NCI-H69 (cell line): ENCODE data around the gene ZFAND2B.

Experiments used
- DNase-seq: peaks from one replicate; lab custom pipeline; 2025; lab: John Stamatoyannopoulos, UW

The ZFAND2B gene

DNA sequence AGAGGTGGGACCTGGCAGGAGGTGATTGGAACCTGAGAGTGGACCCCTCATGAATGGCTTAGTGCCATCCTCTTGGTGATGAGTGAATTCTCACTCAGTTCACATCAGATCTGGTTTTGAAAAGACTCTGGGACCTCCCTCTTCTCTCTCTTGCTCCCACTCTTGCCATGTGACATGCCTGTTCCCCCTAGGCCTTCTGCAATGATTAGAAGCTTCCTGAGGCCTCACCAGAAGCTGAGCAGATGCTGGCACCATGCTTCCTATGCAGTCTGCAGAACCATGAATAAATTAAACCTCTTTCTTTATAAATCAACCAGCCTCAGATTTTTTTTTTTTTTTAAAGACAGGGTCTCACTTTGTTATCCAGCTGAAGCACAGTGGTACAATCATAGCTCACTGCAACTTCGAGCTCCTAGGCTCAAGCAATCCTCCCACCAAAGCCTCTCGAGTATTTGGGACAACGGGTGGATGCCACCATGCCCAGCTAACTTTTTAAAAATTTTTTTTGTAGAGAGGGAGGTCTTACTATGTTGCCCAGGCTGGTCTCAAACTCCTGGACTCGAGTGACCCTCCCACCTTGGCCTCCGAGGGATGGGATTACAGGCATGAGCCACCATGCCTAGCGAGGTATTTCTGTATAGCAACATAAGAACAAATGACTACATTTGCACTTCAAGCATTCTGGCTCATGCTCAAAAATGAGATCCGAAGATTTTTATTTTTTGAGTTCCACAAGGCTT lies 2.0 kb upstream of the ZFAND2B start:
- no peak for DNase-seq

DNA sequence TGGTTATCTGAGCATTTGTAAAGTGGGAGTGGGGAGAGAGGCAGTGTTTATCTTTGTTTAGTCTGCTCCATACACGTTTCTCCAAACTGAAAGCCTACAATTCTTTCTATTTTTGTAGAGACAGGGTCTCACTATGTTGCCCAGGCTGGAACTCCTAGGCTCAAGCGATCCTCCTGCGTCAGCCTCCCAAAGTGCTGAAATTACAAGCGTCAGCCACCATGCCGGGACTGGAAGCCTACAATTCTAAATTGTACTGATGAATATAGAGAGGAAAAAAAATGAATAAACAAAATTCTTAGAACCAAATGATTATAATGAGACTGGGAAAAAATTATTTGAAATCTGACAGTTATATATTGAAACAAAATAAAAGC lies 1.4 kb upstream of the ZFAND2B start:
- no peak for DNase-seq

DNA sequence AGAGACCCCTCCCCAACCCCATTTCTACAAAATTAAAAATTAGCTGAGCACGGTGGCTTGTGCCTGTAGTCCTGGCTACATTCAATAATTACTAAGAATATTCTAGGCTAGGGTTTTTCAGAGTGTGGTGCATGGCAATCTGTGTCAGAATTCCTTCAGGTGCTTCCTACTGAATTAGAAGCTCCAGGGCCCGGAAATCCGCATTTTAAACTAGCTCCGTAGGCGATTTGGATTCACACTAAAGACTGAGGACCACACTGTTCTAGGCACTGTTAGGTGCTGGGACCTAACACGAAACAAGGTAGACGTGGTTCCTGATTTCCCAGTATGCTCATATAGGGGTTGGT lies 628 bp upstream of the ZFAND2B start:
- no peak for DNase-seq

DNA sequence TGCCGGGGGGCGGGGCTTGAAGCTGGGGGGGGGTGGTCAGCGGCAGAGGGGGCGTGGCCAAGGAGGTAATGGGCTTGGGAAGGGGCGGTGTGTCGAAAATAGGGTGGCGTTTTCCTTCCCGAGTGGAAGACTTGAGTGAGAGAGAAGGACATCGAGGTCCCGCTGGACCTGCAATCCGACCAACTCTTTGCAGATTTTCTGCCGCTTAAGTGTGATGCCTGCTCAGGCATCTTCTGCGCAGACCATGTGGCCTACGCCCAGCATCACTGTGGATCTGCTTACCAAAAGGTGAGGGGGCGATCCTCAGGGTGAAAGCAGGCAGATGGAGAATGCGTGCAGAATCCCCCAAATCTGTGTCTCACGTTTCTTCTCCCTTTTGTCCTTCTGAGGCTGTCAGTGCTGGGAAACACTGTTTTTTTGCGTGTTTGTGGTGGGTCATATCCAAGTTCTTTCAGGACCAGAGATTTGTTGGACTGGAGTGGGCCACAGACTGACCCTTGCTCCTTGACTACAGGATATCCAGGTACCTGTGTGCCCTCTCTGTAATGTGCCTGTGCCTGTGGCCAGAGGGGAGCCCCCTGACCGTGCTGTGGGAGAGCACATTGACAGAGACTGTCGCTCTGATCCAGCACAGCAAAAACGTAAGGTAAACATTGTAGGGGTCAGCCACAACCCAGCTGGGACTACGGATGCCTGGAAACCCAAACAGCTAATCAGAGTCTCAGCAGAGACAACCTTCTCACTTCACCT lies 727 bp downstream of the ZFAND2B start:
- DNase-seq, result no peak

DNA sequence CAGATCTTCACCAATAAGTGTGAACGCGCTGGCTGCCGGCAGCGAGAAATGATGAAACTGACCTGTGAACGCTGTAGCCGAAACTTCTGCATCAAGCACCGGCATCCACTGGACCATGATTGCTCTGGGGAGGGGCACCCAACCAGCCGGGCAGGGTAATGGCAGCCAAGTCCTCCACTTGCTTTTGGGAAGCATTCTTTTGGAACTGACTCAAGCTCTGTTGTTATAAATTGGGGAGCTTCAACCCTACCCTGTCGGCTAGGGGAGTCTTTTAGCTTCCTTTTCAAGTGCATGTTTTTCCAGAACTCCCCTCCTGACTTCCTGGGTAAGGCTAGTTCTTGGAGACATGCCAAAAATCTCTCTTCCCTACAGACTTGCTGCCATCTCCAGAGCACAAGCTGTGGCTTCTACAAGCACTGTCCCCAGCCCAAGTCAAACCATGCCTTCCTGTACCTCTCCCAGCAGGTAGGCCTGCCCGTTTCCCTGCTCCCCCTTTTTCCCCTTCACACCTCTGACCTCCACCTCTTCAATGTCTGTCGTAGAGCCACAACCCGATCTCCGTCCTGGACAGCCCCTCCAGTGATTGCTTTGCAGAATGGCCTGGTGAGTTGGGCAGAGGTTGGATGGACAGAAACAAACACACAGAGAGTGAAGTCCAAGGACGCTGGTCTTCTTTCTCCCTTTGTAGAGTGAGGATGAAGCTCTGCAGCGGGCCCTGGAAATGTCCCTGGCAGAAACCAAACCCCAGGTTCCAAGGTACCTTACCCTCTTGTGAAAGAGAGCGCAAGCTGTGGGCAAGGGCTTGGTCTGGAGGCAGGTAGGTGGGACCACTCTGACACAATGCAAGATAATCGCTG lies 1.5 kb downstream of the ZFAND2B start:
- DNase-seq, result peak; percentile 50

DNA sequence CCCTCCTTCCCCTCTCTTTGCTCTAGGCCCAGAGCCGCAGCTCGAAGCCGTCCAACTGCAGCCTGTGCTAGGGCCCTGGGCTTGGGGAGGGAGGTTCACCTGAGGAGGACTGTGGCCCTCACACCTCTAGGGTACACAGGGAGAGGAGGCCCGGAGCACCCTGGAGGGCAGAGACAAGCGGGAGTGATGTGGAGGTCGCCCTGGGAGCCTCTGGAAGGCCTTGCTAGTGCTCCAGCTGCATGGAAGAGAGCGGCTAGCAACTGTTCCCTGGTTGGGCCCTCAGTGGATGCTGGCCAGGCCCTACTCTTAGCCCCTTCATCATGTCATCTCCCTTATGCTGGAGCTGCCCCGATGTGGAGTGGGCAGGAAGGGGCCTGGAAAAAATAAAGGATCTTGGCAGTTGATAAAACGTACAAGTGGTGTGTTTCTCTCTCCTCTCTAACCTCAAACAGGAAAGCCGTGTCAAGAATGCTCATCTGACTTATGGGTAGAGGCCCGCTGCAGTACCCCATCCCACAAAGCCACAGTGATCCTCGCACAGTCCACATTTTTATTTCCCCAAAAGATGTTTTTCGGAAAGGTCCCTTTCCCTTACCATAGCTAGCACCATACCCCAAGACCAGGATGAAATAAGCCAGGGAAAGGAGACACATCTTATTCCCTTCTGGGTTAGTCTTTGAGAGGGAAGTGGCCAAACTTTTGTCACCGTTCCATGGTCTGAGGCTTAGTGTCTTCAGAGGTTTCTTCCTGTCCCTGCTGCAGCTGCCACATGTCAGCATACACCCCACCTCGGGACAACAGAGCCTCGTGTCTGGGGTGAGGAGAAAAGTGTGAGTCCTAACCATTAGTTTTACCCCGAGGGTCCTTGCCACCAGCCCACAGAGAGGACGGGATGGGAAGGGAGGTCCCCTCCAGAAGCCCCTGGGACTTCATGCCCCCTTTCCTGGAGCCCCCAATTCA lies 2.9 kb downstream of the ZFAND2B start:
- DNase-seq, result no peak

DNA sequence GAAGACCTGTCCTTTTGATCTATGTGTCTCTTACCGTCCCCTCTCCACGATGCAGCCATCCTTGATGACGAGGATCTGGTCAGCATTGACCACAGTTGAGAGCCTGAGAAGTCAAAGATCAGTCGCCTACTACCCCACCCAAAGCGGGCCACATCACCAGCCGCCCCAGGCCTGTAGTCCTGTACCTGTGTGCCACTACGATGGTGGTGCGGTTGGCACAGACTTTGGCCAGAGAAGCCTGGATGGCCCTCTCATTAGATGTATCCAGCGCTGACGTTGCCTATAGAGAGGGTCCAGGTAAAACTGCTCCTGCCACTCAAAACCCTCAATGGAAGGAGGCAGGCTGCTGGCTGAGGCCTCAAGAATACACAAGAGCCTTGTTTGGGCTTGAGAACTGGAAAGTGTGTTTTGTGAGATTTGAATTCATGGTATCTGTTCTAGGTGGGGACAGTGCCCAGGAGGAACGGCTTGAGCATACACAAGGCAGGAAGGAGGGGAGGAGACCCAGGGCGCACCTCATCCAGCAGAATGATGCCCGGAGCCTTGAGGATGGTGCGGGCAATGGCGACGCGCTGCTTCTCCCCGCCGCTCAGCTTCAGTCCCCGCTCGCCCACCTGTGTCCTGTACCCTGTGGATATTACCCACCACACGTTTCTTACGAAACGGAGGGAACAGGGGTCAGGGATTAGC lies 3.8 kb downstream of the ZFAND2B start:
- DNase-seq, result no peak

DNA sequence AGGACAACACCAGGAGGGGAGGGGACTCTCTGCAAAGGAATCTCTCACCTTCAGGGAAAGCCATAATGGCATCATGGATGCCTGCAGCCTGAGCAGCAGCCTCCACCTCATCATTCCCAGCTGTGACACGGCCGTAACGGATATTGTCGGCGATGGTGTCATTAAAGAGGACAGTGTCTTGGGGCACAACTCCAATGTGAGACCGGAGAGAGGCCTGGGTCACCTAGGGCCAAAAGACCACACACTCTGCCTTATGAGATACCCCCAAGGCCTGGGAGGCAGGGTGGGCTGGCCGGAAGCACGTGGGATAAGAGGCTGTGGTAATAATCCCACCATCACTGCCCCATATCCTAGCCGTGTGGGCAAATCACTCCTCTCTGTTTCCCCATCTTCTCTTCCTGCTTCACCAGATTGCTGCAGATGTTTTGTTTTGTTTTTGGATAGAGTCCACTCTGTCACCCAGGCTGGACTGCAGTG lies 4.3 kb downstream of the ZFAND2B start:
- no peak for DNase-seq

DNA sequence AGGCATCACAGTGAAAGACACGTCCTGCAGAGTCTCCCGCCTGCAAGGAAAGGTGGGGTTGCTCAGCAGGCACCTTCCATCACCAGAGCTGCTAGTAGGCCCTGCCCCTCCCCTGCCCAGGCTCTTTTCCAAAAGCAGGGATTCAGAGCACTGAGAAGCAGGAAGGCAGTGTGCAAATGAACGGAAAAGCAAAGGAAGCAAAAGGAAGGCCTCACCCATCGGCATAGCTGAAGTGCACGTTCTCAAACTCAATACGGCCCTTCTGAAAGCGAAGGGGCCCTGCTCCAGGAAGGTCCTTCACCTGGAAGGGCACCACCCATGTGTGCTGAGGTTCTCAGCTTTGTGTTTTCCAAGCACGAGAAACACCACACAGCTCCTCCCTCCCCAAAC lies 6.4 kb downstream of the ZFAND2B start:
- DNase-seq, result no peak

DNA sequence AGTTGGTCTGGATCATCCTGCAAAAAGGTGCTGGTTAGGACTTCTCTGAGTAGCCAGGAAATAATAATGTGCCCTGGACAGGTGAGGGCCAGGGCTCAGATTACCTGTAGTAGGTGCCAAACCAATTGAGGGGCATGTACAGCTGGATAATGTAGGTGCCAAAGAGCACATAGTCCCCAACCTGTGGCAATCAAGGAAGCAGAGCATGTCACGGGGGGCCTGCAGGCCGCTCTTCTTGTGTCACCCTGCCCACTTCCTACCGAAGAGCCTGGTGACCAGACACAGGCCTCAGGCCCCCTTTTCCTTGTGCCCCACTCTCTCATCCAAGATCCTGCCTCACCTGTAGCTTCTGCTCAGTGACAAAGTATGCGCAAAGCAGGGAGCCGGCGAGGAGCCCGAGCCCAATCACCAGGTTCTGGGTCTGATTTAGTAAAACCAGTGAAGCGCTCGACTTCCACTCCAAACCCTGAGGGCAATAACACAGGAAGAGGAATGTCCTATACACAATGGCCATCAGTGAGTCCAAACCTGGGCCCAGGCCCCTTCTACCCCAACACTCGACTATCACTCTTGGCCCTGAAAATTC lies 7.0 kb downstream of the ZFAND2B start:
- DNase-seq, result no peak

DNA sequence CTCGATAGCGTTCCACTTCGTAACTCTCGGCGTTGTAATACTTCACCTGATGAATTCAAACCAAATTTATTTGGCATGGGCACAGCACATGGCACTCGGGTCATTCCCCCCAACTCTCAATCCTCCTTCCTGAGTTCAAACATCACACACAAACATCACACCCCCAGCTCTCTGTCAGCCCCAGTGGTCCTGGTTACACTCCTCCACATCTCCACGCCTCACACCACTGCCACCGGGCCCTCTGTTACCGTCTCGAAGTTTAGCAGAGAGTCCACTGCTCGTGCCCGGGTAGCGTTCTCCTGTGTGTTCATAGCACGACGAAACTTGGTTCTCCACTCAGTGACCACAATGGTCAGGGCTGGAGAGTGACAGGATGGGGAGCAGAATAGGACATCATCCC lies 7.6 kb downstream of the ZFAND2B start:
- no peak for DNase-seq

DNA sequence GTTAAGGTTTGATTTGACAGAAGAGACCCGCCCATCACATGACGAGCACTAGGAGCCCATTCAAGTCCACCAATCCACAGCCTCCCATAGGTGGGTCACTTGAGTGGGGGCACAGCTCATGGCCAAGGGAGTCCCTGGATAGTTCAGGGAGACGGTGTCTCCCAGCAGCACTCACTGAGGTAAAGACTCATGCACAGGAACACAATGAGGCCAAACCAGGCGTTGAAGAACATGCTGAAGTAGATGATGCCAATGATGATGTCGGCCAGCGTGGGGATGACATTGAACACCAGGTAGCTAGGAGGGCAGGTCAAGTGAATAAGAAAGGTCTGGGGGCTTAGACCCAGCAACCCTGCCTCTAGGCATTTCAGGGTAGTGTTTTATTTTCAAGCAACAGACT lies 8.2 kb downstream of the ZFAND2B start:
- no peak for DNase-seq

DNA sequence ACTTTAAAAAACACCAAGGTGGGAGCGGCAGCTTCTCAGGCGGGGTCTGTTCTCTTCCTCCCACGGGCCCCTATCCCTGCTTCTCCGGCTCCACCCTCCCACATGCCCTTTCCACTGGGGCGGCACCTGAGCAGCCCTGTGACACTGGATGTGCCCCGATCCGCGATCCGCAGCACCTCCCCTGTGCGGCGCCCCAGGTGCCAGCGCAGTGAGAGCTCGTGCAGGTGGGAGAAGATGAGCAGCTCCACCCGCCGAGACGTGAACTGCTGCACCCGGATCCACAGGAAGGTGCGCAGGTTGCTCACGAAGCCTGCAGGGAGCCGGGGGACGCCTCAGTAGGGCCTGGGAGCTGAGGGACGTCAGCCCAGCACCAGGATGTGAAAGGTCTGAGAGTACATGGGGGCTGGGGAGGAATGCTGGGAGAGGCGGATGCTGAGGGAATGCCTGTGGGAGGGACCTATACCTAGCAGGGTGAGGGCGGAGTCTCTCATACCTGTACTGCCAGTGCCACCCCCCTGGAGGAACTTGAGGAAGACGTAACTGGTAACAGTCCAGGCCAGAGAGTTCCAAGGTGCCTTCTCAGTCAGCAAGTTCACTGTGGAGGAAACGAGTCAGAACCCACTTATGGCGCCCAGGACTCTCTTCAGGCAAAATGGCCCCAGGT lies 9.4 kb downstream of the ZFAND2B start:
- DNase-seq, result no peak

DNA sequence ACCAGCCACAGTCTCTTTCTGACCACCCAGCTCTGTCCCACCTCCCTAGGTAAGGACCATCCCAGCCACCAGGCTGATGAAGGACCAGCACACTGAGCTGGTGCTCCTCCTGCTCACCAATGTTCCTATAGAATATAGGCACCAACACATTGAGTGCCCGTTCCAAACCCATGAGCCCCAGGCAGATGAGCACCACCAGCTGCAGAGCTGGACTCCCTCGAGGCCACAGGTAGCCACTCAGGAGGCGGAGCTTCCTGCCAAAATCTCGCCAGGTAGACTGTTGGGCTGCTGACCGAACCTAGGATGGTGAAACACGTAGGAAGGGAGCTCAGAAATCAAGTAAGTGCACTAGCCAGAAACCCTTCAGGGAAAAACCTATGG lies 9.9 kb downstream of the ZFAND2B start:
- DNase-seq, result no peak

DNA sequence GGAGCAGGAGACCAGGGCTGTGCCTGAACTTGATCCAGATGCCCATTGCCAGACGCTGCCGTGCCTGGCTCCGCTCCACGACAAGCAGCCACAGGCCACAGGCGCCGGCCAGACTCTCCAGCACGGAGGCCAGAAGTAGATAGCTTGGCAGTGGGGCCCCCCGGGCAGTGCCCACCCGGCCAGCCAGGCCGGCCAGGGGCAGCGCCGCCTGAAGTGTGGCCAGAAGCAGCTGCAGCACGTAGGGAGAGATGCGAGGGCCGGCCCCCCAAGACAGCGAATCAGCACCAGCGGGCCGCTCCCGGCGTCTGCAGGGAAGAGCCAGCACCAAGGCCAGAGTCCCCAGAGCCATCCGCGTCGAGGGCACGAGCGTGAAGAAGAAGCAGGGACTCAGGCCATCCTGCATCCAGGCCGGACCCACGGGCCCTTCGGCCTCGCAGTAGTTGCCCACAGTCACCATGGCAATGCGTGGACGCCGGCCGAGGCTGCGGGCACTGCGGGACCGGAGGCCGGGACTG lies 11.7 kb downstream of the ZFAND2B start:
- peak; percentile 78 for DNase-seq

DNA sequence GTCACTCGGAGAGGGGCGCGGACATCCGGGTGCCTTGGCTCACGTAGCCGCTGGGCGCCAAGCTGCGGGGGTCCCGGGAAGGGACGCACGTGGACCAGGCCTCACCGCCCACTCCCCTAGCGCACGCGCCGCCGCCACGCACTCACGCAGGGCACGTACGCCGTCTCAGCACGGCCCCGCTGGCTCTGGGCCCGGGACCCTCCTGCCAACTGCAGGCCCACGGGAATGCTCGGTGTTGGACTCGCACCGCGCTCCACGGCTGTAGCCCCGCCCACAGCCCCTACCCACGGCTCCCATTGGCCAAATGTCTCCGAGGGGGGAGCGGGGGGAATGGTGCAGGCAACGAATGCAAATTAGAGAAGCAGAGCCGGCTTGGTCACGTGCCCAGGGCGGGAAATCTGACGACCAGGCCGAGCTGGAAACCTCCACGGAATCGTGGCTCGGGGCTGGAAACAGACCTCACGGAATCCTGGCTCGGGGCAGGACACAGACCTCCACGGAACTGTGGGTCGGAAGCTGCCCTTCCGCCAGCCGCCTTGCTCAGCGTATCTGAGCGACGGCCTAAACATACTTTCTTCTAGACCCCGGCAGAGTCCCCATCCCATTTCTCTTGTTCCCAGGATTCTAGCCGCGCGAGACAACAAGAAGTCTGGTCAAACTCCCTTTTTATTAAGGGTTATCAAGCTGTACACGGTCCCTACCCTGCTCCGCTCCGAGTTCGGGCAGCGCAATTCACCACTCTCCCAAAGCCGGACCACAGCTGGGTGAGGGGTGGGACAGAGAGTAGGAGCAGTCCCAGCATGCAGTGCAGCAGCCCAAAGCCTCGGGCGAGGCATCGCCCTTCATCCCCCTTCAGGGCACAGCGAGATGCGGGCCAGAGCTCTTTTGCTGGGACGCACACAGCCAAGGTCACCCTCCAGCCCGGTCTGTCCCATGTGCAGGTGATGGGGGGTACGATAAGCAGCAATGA lies 12.4 kb downstream of the ZFAND2B start, which contains the start of gene ABCB6:
TSS of gene ABCB6 (minus strand) at position 227 of the 970 bp plus-strand sequence. CDS start 285 bp downstream, outside the sequence.
- peak; percentile 94 for DNase-seq

DNA sequence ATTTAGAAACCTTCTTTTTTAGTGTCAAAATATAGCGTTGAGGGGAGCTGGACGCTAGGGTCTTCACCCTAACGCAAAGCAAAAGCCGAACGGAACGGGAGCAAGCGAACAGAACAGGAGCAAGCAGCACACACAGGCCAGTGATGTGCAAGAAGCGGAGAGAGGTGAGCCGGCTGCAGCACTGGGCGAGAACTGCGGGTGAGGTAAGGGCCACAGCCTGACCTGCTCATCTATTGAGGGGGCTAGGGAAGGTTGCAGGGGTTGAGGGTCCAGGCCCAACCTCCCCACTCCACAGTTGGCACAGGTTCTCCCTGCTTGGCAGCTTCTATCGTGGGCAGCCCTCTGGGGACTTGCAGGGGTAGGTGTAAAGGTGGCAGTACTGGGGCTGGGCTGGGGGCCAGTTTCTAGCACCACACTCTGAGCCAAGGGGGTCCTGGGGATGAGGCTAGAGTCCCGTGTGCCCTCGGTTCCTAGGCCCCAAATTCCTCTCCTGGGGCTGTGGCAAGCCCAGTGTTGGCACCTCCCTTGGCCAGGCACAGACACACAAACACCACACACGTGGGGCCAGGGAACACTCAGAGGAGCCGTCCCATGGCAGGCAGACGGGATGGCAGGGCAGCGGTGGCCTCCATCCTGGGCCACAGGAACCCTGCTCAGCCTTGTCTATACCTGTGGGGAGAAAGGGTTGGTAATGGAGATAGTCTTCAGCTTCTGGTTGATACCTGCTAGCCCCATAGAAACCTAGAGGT lies 13.4 kb downstream of the ZFAND2B start:
- no peak for DNase-seq
